ENCODE results near the gene SLC4A1.
A peak's percentile ranks its signal among the peaks of the same experiment; 100 is the strongest.

SLC4A1 gene

DNA sequence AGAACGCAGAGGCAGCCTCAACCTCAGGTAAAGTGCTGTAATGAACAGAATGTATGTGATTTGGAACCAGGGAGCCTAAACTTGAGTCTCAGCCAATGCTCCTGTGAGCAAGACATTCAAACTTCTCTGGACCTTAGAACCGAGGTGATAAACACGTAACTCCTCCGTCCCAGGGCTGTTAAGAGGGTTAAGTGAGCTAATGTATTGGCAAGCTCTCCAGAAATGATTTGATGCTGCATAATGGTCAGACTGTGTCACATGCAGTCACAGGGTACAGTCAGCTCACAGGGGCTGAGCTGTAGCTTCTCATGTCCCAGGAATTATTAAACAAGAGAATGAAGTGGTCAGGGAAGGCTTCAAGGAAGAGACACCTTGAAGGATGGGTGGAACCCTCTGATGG, 10.0 kb upstream of the SLC4A1 start:
- Histone ChIP-seq H3K36me3 (replicated peaks) (no peaks in the 10 kb centered on the region), H3K27me3 (replicated peaks) (no peaks in the 10 kb centered on the region), H3K27ac (no peak overlapping the region), H3K4me3 (ENCODE audit: low read depth, low read length) (no peak overlapping the region)
- peak; percentile 7 for DNase-seq
- TF ChIP-seq, protein P1, sequence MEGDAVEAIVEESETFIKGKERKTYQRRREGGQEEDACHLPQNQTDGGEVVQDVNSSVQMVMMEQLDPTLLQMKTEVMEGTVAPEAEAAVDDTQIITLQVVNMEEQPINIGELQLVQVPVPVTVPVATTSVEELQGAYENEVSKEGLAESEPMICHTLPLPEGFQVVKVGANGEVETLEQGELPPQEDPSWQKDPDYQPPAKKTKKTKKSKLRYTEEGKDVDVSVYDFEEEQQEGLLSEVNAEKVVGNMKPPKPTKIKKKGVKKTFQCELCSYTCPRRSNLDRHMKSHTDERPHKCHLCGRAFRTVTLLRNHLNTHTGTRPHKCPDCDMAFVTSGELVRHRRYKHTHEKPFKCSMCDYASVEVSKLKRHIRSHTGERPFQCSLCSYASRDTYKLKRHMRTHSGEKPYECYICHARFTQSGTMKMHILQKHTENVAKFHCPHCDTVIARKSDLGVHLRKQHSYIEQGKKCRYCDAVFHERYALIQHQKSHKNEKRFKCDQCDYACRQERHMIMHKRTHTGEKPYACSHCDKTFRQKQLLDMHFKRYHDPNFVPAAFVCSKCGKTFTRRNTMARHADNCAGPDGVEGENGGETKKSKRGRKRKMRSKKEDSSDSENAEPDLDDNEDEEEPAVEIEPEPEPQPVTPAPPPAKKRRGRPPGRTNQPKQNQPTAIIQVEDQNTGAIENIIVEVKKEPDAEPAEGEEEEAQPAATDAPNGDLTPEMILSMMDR (IDR thresholded peaks at IDR 0.05; ENCODE audit: low read depth, low read length, missing control alignments) = no peak
- in situ Hi-C loops (cut with HindIII; ENCODE audit: low pct_ligation_motif_present, low sequenced_read_pairs) = no loop called here

DNA sequence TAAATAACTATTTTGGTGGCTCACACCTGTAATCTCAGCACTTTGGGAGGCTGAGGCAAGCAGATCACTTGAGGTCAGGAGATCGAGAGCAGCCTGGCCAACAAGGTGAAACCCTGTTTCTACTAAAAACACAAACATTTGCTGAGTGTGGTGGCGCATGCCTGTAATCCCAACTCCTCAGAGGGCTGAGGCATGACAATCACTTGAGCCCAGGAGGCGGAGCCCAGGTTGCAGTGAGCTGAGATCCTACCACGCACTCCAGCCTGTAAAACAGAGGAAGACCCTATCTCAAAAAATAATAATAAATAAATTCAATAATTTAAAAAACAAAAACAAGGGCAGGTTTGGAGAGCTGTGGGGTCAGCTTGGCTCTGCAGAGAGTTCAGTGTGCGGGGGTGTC, 5.7 kb upstream of the SLC4A1 start:
- DNase-seq = no peak
- in situ Hi-C loops (cut with HindIII; ENCODE audit: low pct_ligation_motif_present, low sequenced_read_pairs) = no loop called here
- Histone ChIP-seq H3K36me3 (replicated peaks) (no peaks in the 10 kb centered on the region), H3K27ac (no peak overlapping the region), H3K27me3 (replicated peaks) (no peaks in the 10 kb centered on the region), H3K4me3 (ENCODE audit: low read depth, low read length) (no peak overlapping the region)
- TF ChIP-seq, protein P1 (IDR thresholded peaks at IDR 0.05; ENCODE audit: low read depth, low read length, missing control alignments) = no peak

DNA sequence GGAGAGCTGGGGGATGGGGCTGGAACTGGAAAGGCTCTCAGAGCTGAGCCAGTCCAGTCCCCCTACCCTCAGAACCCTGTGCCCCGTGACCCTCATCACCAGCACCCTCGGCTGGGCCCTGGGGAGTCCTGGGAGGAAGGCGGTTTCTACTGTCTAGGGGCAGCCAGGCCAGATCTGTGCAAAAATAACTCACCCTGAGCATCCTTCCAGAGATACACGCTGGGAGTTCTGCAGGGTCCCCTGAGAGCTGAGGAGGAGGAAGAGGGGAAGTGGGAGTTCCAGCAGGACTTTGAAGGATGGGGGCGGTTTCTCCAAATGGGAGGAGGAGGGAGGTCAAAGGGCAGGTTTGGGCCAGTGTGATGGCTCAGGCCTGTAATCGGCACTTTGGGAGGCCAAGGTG, 5.0 kb upstream of the SLC4A1 start:
- no peak overlapping the region for H3K4me3 ChIP-seq (ENCODE audit: low read depth, low read length)
- no peaks in the 10 kb centered on the region for H3K27me3 ChIP-seq (replicated peaks)
- no peak for DNase-seq
- in situ Hi-C loops (cut with HindIII; ENCODE audit: low pct_ligation_motif_present, low sequenced_read_pairs) = no loop called here
- TF ChIP-seq, protein P1 (IDR thresholded peaks at IDR 0.05; ENCODE audit: low read depth, low read length, missing control alignments) = no peak
- H3K36me3 ChIP-seq (replicated peaks) = no peaks in the 10 kb centered on the region
- no peak overlapping the region for H3K27ac ChIP-seq

DNA sequence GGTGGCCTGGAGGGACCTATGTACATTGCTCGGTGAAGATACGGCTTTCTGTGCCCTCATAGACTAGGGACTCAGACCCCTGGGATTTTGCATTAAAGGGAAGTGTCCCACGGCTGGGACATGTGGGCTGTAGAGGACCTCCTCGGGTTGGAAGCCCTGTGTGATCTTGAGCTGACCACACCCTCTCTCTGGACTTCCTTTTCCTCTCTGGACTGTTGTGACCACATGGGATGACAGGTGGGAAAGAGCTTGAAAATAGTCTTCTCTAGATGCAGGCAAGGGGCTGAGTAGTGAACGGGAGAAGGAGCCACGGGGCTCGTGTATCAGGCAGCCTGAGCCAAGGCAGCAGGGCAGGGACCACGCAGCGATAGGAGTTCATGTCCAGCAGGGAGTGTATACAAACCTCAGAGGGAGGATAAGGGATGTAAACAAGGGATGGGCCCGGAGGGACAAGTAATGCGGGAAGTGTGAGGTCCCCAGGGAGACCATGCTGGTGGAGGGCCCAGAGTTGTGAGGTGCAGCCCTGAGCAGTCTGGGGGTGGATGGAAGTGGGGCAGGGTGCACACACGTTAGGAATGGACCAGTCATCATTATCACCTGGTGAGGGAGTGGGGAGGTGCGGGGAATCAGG, 4.5 kb upstream of the SLC4A1 start:
- Histone ChIP-seq H3K4me3 (ENCODE audit: low read depth, low read length) (no peak overlapping the region), H3K27me3 (replicated peaks) (no peaks in the 10 kb centered on the region)

DNA sequence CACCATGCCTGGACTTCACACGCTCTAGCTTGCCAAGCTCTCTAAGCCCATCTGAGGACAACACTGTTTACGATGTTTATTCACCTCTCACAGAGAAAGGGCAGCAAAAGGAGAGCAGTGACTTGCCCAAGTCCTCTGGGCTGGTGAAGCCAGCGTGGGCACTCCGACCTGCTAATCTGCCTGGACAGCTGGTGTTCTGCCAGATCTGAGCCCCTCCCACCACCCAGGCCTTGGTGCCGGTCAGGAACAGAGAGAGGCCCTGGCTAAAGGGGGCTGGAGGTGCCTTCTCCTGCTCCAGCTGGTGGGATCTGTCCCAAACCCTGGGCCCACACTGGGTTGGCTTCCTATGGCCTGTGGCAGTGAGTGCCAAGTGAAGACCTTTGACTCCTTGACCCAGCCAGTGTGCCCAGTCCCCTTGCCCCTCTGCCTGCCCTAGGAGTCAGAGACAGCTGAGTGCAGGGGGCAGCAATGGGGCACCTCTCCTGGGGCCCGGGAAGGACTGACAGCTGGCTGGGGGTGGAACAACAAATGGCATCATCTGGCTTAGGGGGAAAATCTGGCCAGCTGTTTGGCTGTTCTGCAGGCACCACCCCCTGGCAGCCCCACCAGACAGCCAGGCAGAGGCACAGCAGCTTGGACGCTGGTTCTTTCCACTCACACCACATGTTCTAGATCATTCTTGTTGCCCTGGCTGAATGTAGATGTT, 1.8 kb upstream of the SLC4A1 start:
- DNase-seq = no peak
- Histone ChIP-seq H3K27ac (no peak overlapping the region), H3K36me3 (replicated peaks) (no peaks in the 10 kb centered on the region), H3K27me3 (replicated peaks) (no peaks in the 10 kb centered on the region), H3K4me3 (ENCODE audit: low read depth, low read length) (no peak overlapping the region)
- in situ Hi-C loops (cut with HindIII; ENCODE audit: low pct_ligation_motif_present, low sequenced_read_pairs) = no loop called here
- TF ChIP-seq, protein P1 (IDR thresholded peaks at IDR 0.05; ENCODE audit: low read depth, low read length, missing control alignments) = no peak

More for the DNA sequence above, 4.5 kb upstream of the SLC4A1 start:
- Histone ChIP-seq H3K36me3 (replicated peaks) (no peaks in the 10 kb centered on the region), H3K27ac (no peak overlapping the region)
- no peak for DNase-seq
- in situ Hi-C loops (cut with HindIII; ENCODE audit: low pct_ligation_motif_present, low sequenced_read_pairs) = no loop called here
- TF ChIP-seq, protein P1 (IDR thresholded peaks at IDR 0.05; ENCODE audit: low read depth, low read length, missing control alignments) = no peak
